Measurements from ENCODE around the gene CCDC88B.

CCDC88B gene

DNA sequence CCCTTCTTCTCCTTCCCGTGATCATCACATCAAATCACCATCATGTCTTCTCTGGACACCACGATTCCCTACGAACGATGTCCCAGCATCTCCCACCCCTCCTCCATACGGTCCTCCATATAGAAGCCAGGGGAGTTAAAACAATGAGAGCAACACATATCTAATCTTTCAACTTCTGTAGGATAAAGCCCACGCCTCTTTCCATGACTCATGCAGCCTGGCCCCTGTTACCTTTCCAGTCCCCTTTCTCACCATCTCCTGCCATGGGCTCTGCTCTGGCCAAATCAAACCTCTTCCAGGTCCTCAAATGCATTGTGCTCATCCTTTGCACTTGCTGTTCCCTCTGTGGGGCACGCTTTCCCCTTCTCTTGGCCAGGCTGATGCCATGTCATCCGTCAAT is 42.6 kb downstream of the CCDC88B start:
- no peak for DNase-seq (ENCODE audit: low read depth)

DNA sequence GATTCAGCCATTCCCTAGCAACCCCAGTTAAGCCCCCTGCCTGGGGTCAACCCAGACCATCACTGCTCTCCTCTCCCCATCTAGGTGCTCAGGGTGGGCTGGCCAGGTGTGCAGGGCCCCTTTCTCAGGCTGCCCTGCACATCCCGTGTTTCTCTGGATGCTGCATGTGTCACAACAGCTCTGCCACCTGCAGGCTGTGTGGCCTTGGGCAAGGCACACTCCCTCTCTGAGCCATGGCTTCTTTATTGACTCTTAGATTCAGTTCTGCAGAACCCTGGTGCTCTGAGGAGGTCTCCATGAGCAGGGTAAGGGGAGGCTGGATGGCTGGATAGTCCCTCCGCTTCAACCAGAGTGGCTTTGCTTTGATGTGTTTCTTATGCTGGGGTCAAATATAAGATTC is 43.6 kb downstream of the CCDC88B start:
- no peak for DNase-seq (ENCODE audit: low read depth)

DNA sequence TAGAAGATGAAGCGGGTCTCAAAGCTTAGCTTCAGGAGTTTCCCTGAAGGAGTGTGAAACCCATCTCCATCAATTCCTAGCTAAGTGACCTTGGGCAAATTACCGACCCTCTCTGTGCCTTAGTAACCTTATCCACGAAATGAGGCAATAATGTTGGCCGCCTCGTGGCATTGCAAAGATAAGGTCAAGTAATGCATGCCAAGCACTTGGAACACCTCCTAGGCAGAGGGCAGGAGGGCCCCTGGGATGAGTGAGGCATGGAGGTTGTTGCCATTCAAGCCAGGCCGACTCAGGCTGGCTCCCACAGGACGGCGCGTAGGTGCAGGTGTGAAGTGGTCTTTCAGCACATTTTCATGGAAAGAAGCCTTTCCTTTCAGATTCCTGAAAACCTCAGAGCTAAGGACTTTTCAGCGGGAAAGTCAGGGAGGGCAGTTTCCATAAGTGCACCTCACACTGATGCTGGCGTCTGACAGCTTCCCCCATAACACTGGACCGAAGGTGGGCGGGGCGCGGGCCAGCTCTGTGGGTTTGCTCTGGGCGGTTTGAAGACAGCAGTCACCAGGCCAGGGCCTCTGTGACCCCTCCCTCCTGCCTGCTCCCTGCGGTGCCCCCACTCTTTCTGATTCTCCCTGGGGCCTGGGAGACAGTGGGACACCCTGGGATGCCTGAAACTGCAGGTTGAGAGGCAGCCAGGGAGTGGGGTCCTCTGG is 44.2 kb downstream of the CCDC88B start:
- no peak for DNase-seq (ENCODE audit: low read depth)

DNA sequence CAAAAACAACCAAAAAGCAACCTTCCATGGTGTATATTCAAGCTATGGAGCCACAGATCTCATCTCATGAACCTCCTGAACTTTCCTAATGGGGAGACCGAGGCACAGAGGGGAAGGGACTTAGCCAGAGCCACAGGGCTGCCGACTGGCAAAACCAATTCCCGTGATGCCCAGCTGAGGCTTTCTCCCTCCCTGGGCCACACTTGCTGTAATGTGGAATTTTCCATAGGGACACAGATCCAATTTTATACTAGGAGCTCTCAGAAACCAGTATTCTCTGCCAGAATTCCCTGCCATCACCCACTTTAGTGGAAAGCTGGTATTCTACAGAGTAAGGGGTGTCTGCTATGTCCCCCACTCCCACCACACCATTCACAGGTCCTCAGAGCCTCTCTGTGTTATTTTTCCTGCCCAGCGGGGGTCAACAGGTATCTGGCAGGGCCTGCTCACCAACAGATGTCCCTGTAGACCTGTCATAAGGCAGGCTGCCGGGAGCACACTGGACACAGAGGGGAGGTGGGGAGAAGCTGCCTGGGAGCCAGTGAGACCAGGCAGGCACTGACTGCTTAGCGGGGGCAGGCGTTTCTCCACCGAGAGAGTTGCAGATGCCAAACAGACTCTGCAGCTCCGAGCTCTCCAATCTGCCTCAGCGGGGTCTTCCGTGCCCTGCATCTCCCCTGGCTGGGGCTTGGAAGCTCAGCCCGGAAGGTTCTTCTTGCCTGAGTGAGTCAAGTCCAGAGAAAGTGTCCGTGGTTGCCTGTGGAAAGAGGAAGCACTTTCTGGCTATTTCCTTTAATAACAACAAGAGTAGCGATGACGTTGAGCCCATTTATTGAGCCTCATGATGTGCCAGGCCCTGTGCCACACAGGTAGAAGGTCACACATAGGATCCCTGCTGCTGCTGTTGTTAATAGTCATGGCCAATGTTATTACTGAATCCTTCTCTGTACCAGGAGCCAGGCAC is 45.3 kb downstream of the CCDC88B start:
- DNase-seq (ENCODE audit: low read depth), result no peak

DNA sequence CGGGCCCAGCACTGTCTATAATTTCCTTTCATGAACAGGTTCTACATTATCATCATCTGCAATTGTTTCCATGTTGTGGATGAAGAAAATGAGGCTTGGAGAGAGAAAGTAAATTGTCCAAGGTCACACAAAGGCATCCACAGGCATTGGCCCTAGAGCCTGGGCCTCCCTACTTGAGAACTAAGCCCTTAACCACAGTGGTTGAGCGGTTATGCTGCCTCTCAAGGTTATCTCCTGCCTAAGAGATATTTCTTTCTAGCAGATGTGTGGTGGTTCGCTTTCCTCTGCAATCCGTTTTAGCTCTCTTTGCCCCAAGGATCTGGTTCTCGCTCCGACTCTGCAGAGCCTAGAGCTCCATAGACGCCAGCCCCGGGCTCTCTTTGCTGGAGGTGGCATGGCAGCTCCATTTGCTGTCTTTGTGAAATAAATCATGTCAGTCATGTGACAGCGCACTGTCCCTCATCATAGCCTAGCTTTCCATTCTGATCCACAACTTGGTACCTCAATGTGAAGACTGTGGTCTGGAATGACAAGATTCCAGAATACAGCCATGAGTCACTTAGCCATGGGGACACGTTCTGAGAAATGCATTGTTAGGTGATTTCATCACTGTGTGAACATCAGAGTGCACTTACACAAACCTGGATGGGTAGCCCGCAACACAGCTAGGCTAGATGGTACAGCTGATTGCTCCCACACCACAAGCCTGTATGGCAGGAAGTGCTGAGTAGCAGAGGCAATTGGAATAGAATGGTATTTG is 46.1 kb downstream of the CCDC88B start:
- no peak for DNase-seq (ENCODE audit: low read depth)

DNA sequence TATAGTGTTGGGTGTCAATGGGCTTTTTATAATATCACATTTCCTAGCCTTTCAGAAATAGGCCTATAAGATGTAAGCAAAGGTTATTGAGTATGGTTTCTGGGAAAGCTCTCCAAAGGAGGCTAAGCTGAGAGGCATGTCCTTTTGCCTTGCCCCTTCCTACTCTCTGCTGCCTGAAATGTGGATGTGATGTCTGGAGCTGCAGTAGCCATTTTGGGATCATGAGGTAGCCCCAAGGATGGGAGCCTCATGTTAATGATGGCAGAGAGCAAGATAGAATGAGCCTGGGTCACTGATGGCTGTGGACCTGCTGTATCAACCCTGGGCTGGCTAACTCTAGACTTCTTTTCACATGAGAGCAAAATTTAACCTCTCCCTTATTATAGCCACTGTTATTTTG is 47.9 kb downstream of the CCDC88B start:
- DNase-seq (ENCODE audit: low read depth), result no peak

DNA sequence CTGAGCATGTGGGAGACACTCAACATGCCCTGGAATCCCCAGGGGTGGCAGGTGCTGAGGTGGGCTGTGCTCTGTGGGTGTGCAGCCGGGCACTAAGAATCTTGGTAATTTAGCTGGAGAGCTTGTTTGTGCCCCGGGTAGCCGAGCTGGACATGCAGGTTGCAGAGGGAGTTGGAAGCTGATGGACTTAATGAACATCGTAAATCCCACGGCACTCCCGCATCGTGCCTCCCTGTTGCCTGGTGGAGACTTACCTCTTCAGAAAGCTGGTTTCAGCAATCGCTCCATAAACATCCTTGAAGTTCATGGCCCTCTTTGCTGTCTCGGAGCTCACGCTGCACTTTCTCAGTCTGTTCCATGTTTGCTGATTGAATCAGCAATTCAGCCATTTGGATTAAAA is 48.9 kb downstream of the CCDC88B start:
- no peak for DNase-seq (ENCODE audit: low read depth)

DNA sequence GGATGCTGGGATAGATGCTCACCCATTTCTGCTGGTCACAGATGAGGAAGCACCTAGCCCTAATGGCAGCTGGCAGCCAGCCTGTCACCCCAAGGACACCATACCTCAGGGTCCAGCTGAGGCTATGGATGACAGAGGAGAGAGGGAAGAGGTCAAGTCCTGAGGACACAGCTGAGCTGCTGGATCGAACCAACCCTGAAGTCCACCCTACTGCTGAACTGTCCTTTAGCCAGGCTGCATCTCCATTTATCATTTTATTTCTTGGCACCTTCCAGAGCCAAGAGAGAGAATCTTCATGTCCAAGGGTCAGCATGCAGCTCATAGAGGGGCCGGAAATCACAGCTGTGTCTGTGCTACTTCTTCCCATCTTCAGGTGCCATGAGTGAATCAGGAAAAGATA is 49.8 kb downstream of the CCDC88B start:
- no peak for DNase-seq (ENCODE audit: low read depth)

DNA sequence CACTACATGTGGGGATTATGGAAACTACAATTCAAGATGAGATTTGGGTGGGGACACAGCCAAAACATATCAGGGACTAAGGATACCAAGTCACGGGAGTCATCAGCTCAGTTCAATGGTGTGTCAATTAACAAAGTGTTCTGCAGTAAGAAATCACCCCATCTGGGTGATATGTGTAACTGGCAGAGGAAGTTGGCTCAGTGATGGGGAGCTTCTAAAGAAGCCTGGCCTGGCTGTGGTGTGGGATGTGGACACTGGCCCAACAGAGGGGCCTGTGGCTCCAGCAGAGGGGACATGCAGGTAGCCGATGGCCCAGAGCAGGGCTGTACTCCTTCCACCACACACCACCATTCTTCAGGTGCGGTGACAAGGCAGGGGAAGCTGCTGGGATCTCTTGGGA is 50.6 kb downstream of the CCDC88B start:
- DNase-seq (ENCODE audit: low read depth), result no peak

DNA sequence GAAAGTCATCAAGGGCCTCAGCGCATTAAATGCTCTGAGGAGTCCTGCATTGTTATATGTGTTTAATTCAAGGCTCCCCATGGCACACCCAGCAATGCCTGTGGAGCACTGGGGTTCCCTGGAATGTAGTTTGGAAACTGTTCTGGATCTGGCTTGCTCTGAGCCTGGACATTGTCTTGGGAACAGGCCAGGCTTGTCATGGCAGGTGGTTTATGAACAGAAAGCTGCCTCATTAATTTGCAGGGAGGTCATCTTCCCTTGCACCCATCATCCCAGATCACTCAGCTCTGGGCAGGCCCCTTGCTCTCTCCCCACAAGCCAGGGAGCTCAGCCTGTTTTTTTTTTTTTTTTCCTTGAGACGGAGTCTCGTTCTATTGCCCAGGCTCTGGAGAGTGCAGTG is 51.8 kb downstream of the CCDC88B start:
- no peak for DNase-seq (ENCODE audit: low read depth)

DNA sequence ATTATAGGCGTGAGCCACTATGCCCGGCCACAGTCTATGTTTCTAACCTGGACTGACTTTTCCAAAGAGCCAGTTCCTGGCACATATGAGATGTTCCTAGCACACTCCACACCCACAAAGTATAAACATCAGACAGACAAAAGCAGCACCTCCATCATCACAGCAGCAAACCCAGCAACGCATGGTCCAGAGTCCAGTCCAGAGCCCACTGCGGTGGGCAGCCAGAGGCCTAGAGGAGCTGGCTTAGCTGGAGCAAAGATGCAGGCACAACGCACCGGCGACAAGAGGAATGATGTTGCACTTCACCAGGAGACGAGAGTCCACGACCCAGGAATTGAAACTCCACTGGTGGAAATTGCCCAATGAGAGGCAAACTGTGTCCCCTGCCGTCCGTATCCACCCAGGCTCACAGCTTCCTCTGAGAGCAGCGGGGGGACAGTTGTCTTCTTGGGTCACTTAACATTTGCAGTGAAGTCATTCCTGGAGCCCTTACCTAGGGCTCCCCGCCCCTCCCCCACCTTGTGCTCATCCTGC is 55.6 kb downstream of the CCDC88B start:
- DNase-seq (ENCODE audit: low read depth), result no peak

DNA sequence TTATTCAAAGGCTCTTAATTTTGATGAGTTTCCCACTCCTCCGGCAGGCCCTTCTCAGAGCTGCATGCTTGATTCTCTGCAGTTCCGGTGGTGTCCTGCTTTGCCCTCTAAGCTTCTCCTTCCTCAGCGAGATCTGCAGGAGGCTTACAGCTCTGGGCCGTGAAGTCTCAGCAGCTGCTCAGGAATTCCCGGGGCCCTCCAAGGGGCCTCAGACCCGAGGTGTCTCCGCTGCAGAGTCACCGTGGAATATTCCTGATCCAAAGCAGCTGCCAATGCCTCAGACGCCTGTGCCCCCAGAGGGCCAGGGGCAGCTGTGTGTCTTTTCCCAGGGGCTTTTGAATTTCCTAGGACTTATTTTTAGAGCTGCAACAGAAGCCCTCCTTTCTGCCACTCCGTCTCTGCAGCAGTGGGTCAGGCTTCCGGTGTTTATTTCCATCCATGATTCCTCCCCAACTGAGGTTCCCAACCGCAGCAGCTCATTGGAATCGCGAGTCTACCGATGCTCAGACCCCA is 56.1 kb downstream of the CCDC88B start:
- DNase-seq (ENCODE audit: low read depth), result no peak

DNA sequence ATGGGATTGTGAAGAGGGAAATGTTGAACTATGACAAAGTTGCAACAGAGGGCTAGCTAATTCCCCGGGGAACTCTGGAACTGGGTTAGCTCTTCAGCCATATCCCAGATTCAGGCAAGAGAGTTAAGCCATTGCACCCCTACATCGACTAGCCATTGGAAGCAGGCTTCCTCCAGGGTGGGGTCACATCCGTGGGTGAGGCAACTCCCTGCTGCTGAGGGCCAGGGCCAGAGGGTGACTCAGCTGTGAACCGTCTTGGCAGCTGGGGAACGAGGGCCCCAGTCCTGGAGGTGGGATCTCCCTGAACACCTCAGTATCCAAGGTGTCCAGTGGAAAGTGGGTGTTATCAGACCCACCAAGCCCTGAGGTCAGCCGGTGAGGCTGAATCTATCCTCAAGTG is 60.1 kb downstream of the CCDC88B start:
- no peak for DNase-seq (ENCODE audit: low read depth)

DNA sequence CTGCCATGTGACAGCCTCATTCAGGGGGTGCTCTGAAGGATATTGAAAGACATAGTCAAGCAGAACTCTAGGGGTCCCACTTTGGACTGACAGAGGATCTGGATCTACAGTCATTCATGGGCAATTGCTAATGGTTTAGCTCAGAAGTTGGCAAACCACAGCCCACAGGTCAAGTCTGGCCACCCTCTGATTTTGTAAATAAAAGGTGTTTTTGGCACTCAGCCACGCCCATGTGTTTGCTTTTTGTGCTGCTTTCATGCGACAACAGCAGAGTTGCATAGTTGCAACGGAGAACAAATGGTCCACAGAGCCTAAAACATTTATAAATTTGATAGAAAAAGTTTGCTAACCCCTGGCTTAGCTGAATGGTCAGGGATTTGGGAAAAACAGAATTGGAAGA is 60.7 kb downstream of the CCDC88B start:
- no peak for DNase-seq (ENCODE audit: low read depth)

DNA sequence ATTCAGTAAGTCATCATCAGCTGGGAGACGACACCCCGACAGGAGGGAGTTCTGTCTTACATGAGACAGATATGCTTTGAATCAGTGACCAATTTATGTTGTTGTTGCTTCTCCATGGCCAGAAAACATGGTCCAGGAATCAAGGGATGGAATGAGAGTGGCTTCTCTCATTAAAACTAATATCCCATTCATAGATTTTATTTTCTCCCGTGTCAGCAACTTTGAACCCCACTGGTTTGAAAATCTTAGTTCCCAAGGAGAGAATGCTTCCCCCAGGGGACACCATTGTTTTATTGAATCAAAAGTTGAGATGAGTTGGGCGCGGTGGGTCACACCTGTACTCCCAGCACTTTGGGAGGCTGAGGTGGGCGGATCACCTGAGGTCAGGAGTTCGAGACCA is 61.8 kb downstream of the CCDC88B start:
- DNase-seq (ENCODE audit: low read depth), result no peak

DNA sequence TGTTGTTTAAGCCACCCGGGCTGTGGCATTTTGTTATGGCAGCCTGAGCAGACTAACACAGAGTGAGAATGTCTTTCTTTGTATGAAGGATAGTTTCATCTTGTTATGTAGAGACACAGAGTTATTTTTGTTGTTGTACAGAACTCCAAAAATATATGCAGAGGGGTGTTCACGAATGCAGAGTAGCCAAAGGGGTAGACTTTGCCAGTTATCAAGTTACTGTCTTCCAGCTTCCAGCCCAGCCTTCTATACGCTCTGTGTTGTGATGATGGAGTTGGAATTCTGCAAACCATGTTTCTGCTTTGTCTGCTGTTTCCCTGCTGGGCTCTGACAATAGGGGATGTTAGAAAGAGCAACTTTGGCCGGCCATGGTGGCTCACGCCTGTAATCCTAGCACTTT is 63.1 kb downstream of the CCDC88B start:
- DNase-seq (ENCODE audit: low read depth), result no peak

DNA sequence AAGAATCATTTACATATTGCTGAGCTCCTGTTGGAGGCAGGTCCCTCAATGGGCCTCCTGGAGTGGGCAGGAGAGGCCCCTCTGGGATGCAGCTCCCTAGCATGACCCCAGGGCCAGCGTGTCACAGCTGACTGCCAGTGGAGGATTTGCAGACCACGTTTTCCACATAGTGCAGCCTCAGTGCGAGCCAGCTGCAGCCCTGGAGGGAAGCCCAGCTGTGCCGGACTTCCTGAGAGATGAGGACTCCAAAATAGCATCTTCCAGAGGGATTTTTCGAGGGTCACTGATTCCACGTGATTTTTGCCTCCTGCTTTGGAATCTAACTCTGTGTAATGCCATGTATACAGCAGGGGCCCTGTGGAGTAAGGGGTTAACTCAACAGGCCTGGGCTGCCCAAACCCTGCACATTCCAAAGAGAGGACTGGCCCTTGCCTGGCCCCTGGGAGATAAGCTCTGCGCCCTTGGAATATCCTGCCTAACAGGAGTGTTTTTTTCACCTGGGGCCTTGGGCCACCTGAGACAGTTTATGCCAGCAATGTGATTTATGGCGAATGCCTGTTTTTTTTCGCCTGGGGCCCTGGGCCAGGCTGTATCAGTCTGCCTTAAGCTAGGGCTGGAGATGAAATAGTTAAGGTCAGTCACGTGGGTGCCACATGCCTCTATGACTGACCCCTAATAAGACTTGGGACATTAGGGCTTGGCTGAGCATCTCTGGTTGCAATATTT is 66.4 kb downstream of the CCDC88B start:
- DNase-seq (ENCODE audit: low read depth), result no peak
